Ascending aorta (tissue), 2 donors: ENCODE data around the gene VCX3B. TPM values are rescaled to one million over a fixed set of nuclear protein-coding genes. Genes with fewer than 3 reads are reported as not detected.
"Not testable (repeated sequence)": the region's sequence is repeated elsewhere in the genome, so short reads cannot be mapped to it uniquely, and the experiment has no call there.

Experiments
- DNase-seq, 2 donors: peaks; one replicate each; pipeline ENCODE4 v3.0.0-alpha.2; 2019; ENCODE audit warnings: low spot score in 2 of 2
- H3K27ac ChIP-seq, 2 donors: fragments of 200-600 bp; sonication (generic); one replicate each; pipeline ENCODE4 v1.5.1; 2016 to 2017; ENCODE audit warnings: mild to moderate bottlenecking in 1 of 2
- H3K27me3 ChIP-seq: fragments of 200-600 bp; sonication (generic); one replicate; pipeline ENCODE4 v1.5.1; 2017
- H3K36me3 ChIP-seq, 2 donors: fragments of 200-600 bp; sonication (generic); one replicate each; pipeline ENCODE4 v1.5.1; 2016
- H3K4me1 ChIP-seq, 2 donors: fragments of 200-600 bp; sonication (generic); one replicate each; pipeline ENCODE4 v1.5.1; 2016 to 2017; ENCODE audit warnings: mild to moderate bottlenecking in 1 of 2
- H3K4me3 ChIP-seq, 2 donors: fragments of 200-600 bp; sonication (generic); one replicate each; pipeline ENCODE4 v1.5.1; 2016 to 2017; ENCODE audit warnings: mild to moderate bottlenecking in 1 of 2
- H3K9me3 ChIP-seq, 2 donors: fragments of 200-600 bp; sonication (generic); one replicate each; pipeline ENCODE4 v1.5.1; 2016
- intact Hi-C: fragments of 100-400 bp; cut with DNase I; formaldehyde crosslinking; loops from one replicate; pipeline ENCODE4 v1.15.1; 2023
- total RNA-seq: library from RNA; depleted of rRNA; stranded (reverse); fragments of >200 nt; gene quantifications from one replicate; pipeline ENCODE4 v1.1.0, GENCODE V29; 2016
- TF ChIP-seq, protein P1 (sequence below), 3 experiments: fragments of 200-600 bp in 2 of 3; fragments of 450-650 bp in 1 of 3; sonication (generic) in 2 of 3; IDR thresholded peaks; one replicate each; pipeline ENCODE4 v1.5.1; 2016 to 2019; ENCODE audit warnings: antibody characterized with exemption in 3 of 3, mild to moderate bottlenecking in 1 of 3, moderate library complexity in 1 of 3

Gene VCX3B
- not detected for total RNA-seq

DNA sequence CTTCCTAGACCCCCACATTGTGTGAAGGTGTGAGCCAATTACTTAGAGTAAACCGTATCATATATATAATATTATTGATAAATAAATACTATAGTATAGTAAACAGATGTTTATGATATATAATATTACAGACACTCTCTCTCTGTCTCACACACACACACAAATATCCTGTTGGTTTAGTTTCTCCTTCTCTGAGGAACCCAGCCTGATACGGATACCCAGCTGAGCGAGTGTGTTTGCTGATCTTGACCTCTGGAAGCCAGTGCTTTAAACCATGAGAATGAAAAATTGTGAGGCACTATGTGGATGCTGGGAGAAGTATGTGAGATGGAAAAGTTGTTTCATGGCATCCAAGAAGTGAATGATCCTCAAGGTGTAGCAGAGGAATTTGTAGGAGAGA lies at the start of gene VCX3B:
Gene VCX3B (plus strand): TSS at position 301 of the 400 bp plus-strand sequence. CDS start 621 bp downstream, outside the sequence.
- H3K4me1 ChIP-seq, H3K9me3 ChIP-seq, H3K27ac ChIP-seq, intact Hi-C loops, DNase-seq, H3K4me3 ChIP-seq, H3K27me3 ChIP-seq, H3K36me3 ChIP-seq: not testable (repeated sequence)

- H3K27me3 ChIP-seq: no peaks in the 10 kb centered on the region
- no peak overlapping the region for H3K4me3 ChIP-seq
- no peak for DNase-seq
- H3K4me1 ChIP-seq: no peaks in the 10 kb centered on the region
- H3K36me3 ChIP-seq: no peaks in the 10 kb centered on the region
- TF ChIP-seq, protein P1, sequence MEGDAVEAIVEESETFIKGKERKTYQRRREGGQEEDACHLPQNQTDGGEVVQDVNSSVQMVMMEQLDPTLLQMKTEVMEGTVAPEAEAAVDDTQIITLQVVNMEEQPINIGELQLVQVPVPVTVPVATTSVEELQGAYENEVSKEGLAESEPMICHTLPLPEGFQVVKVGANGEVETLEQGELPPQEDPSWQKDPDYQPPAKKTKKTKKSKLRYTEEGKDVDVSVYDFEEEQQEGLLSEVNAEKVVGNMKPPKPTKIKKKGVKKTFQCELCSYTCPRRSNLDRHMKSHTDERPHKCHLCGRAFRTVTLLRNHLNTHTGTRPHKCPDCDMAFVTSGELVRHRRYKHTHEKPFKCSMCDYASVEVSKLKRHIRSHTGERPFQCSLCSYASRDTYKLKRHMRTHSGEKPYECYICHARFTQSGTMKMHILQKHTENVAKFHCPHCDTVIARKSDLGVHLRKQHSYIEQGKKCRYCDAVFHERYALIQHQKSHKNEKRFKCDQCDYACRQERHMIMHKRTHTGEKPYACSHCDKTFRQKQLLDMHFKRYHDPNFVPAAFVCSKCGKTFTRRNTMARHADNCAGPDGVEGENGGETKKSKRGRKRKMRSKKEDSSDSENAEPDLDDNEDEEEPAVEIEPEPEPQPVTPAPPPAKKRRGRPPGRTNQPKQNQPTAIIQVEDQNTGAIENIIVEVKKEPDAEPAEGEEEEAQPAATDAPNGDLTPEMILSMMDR (IDR thresholded peaks at IDR 0.05): no peak
- H3K27ac ChIP-seq: no peak overlapping the region
- no peaks in the 10 kb centered on the region for H3K9me3 ChIP-seq
- intact Hi-C loops: no loop called here
These were observed 46.3 kb upstream of the VCX3B start for GRCh38 chrX:8418301-8418700.

DNA sequence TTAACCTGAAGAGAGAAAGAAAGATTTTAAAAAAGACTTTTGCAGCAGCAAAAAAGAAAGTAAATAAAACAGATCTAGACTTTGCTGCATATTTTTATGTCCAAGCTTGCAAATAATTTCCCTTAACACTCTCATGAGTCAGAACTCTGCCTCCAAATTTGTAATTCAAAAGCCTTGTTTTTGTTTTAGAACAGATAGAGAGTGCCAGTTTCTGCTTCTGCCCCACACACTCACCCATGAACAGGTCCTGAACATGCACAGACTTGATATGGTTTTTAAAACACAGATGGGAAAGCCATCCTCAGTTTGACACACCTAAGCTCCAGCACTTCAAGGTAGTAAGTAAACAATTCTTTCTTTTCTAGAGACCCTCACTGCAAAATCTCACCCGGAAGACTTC lies 39.7 kb upstream of the VCX3B start:
- no peak for DNase-seq
- Histone ChIP-seq H3K27me3 (no peaks in the 10 kb centered on the region), H3K36me3 (no peaks in the 10 kb centered on the region), H3K4me1 (peaks cover 0 to 3% of the 10 kb centered on the region in 2 donors), H3K4me3 (no peak overlapping the region), H3K27ac (no peak overlapping the region), H3K9me3 (no peaks in the 10 kb centered on the region)
- intact Hi-C loops: no loop called here
- TF ChIP-seq, protein P1 (IDR thresholded peaks at IDR 0.05): no peak

GRCh38 chrX:8429692-8430249 lies 34.9 kb upstream of the VCX3B start:
- H3K27ac ChIP-seq: no peak overlapping the region
- no peaks in the 10 kb centered on the region for H3K36me3 ChIP-seq
- no peaks in the 10 kb centered on the region for H3K4me1 ChIP-seq
- H3K9me3 ChIP-seq: no peaks in the 10 kb centered on the region
- intact Hi-C loops: no loop called here
- H3K4me3 ChIP-seq: no peak overlapping the region
- no peaks in the 10 kb centered on the region for H3K27me3 ChIP-seq
- no peak for DNase-seq
- TF ChIP-seq, protein P1 (IDR thresholded peaks at IDR 0.05): no peak

DNA sequence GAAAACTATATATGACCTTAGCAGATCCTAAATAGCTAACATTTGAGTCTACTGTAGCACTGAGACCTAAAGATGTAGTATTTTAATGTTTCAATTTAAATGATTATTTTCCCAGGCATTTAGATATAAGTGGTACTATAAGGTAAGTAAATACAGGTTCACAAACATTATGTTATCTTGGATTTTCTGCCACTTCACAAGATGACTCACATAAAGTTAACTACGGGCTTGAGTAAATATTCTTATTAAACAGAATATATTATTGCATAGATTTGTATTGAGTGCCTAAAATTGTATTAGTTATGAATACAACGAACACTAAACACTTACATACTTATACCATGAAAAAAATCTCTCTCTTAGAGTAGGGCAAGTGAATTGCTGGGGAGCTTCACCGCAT lies 34.2 kb upstream of the VCX3B start:
- Histone ChIP-seq H3K4me3 (no peak overlapping the region), H3K4me1 (no peaks in the 10 kb centered on the region), H3K27me3 (no peaks in the 10 kb centered on the region), H3K36me3 (no peaks in the 10 kb centered on the region), H3K27ac (no peak overlapping the region), H3K9me3 (no peaks in the 10 kb centered on the region)
- no peak for DNase-seq
- intact Hi-C loops: no loop called here
- TF ChIP-seq, protein P1 (IDR thresholded peaks at IDR 0.05): no peak

GRCh38 chrX:8432396-8432795 lies 32.2 kb upstream of the VCX3B start:
- Histone ChIP-seq H3K36me3 (no peaks in the 10 kb centered on the region), H3K4me3 (no peak overlapping the region), H3K27me3 (no peaks in the 10 kb centered on the region), H3K4me1 (no peaks in the 10 kb centered on the region), H3K27ac (no peak overlapping the region), H3K9me3 (no peaks in the 10 kb centered on the region)
- intact Hi-C loops: no loop called here
- TF ChIP-seq, protein P1 (IDR thresholded peaks at IDR 0.05): no peak
- no peak for DNase-seq
